Fibroblast of lung (primary cell): Measurements from ENCODE around the gene DENND11.

ENCODE experiments used
- EZH2 ChIP-seq: IDR thresholded peaks from 2 replicates; pipeline ENCODE4 v1.5.1; 2012; ENCODE audit warnings: low read length, control low read depth, mild to moderate bottlenecking; ENCODE audit errors: missing control alignments
- TF ChIP-seq, protein P1 (sequence below), 2 donors: IDR thresholded peaks in 1 of 2; conservative IDR thresholded peaks in 1 of 2; 1 replicate in 1 of 2; 2 replicates in 1 of 2; pipeline ENCODE4 v1.5.1; 2011 to 2012; ENCODE audit warnings: low read length in 2 of 2, control low read depth in 1 of 2, inconsistent platforms in 1 of 2, low read depth in 1 of 2, mild to moderate bottlenecking in 1 of 2

DNA sequence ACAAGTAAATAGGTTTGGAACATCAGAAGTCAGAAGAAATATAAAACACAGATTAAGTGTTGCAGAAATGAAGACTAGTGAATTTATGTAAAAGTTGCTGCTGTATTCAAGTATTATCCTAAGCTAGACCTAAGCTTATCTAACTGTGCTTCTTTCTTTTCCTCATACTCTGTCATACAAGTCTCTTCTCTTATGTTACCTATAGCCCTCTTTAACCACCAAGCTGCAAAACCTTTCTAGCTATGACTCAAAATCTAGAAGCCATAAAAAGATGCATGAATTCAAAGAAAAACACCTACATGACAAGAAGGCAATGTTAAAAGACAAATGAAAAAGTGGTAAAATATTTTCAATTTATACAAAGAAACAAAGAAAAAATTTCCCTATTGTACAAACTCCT is 23.0 kb downstream of the DENND11 start:
- TF ChIP-seq, protein P1, sequence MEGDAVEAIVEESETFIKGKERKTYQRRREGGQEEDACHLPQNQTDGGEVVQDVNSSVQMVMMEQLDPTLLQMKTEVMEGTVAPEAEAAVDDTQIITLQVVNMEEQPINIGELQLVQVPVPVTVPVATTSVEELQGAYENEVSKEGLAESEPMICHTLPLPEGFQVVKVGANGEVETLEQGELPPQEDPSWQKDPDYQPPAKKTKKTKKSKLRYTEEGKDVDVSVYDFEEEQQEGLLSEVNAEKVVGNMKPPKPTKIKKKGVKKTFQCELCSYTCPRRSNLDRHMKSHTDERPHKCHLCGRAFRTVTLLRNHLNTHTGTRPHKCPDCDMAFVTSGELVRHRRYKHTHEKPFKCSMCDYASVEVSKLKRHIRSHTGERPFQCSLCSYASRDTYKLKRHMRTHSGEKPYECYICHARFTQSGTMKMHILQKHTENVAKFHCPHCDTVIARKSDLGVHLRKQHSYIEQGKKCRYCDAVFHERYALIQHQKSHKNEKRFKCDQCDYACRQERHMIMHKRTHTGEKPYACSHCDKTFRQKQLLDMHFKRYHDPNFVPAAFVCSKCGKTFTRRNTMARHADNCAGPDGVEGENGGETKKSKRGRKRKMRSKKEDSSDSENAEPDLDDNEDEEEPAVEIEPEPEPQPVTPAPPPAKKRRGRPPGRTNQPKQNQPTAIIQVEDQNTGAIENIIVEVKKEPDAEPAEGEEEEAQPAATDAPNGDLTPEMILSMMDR (conservative IDR thresholded peaks at IDR 0.05 in 1 of 2, IDR thresholded peaks at IDR 0.05 in 1 of 2; ENCODE audit: low read depth in 1 of 2, low read length in 2 of 2), result no peak
- TF ChIP-seq EZH2, result no peak
